GM19438 (cell line): ENCODE data around the gene EDARADD.

Experiments
- ATAC-seq: cut with Tn5 transposase; IDR thresholded peaks from one replicate; pipeline ENCODE4 v1.9.1; 2021; ENCODE audit warnings: low read depth; ENCODE audit not compliant: unreplicated experiment

Gene EDARADD

DNA sequence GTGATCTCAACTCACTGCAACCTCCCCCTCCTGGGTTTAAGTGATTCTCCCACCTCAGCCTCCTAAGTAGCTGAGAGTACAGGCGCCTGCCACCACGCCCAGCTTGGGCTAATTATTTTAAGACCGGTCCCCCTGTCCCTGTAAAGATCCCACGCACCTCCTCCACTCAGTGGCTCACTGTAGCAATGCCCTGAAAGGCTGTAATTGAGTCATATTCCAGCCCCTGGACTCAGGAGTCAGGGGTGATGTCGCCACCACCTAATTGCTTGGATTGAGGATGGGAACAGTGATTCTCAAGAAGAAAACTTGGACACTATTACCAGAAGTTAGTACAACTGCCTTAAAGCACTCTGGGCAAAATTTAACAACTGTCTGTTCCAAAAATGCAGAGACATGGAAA, 3.1 kb upstream of the EDARADD start:
- ATAC-seq, result no peak

DNA sequence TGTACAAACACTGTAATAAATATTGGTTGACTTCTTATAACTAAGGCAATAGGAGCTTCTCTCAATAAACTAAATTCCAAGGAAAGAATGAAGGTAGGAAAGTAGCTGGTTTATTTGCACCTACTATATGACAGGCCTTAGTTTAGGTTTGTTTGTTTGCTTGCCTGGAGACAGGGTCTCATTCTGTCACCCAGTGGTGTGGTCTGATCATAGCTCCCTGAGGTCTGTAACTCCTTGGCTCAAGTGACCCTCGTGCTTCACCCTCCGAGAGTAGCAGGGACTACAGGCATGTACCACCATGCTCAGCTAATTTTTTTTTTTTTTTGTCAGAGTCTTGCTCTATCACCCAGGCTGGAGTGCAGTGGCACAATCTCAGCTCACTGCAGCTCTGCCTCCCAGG, 1.9 kb upstream of the EDARADD start:
- no peak for ATAC-seq

DNA sequence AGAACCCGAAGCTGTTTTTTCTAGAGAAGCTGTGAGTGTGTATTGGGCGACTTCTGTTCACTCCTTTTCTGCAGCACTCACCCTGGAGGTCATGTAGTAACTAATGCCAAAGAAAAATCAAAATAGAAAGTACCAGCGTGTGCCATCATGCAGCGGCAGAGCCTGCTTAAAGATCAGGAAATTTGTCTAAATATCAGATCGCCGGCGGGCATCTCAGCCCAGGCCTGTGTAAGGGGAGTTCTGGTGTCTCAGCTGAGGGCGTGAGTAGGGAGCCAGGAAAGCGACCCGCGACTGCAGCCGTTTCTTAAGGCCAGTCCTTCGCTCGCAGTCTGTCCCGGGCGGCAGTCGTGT, 768 bp downstream of the EDARADD start:
- peak; percentile 45 for ATAC-seq

DNA sequence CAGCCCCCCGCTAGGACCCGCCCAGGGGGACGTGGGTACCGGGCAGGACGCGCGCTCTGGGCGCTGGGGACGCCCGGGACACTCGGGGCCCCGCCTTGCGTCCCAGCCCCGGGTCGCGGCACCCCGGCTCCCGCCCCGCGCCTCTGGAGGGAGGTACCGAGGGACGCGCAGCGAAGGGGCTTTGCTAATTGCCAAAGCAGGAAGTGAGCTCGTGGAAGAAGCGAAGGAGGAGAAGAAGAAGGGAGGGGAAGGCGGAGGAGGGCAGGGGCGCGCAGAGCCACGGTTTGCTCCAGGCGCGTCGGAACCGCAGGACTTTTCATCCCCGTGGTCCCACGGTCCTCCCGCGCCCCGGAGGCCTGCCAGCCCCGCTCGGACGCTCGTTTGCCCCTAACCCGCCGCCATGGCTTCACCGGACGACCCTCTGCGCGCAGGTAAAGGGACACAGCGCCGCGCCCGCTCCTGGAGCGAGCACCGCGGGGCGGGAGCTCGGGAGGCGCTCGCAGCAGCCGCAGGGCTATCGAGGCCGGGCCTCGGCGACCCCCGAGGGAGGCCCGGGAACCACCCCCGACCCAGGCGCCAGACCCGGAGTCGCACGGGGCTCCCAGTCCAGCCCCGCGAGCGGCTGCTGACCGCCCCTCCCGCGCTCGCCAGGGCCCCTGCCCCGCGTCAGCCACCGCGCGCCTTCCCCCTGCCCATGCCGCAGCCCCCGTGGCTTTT, 1.3 kb downstream of the EDARADD start:
- peak; percentile 85 for ATAC-seq

DNA sequence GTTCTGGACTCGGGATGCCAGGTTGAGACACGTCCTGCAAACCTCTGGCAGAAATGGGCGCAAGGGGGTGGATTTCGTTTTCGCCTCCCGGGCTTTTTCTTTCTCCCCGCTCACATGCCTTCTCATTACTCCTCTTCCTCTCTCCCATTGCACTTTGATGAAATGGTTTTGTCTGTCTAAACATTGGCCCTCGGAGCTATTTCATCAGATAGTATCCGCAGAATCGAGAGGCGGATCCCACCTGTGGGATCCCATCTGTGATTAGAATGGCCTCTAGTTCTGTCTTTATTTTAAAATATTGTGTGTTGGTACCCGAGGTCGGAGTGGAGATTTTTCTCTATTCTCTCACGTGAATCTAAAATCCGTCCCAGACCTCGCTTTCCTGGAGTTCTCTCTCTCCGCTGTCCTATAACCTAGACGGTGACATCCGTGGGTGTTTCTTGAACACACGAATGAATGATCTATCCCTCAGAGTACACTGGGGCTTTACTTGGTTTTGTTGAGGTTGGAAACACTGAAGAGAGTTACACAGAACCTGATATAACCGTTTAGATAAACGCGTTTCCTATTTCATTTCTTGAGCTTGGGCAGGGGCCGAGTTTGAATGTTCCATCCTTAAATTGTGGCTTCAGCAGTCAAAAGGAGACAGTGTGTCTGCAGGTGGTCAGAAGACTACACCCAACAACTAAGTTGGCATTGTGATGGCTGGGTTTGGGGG, 2.0 kb downstream of the EDARADD start:
- no peak for ATAC-seq

DNA sequence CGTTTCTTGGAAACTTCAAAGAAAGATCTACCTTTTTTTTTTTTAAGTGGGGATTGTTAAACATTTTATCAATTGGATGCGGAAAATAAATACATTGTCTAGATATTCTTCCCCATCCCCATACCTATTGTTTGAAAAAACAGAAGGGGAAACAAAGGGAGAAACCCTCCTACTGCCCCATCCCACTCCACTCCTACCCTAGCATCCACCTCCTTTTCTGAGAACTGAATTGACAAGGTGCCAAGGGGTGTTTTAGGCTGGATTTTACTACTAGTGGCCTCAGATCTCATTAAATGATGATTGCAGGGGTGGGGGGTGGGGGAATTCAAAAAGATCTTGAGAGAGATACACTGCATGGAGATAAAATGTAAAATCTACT, 2.6 kb downstream of the EDARADD start:
- no peak for ATAC-seq

DNA sequence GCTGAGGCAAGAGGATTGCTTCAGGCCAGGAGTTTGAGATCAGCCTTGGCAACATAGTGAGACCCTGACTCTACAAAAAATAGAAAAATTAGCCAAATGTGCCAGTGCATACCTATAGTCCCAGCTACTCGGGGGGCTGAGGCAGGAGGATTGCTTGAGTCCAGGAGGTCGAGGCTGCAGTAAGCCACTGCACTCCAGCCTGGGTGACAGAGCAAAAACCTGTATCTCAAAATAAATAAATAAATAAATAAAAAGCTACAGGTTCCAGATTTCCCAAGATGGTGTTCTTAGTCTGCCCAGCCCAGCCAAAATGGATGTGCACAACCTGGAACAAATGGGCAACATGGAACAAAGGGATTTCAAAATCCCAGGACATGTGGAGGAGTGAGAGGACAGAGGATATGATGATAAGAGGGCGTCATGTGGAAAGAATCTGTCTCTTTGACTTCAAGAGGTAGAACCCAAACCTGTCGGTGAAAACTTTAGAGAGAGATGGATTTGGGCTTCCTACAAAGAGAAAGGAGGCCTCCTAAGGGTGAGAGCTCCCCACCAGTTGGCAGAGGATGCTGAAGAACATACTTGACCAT, 3.2 kb downstream of the EDARADD start:
- no peak for ATAC-seq

DNA sequence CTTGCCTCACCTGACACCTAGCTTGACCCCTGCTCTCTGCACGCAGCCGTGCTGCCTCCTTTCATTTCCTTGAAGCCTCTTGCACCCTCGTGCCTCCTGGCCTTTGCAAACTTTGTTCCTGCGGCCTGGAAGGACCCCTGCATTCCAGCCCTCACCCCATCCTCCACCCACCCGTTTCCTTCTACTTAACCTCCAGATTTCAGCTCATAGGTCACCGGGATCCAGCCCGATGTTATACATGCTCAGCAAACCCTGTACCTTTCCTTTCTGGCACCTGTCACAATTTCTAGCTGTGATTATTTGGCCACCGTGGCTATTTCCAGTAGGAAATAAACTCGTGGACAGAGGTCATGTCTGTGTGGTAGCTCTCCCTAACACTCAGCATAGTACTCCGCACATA, 4.5 kb downstream of the EDARADD start:
- no peak for ATAC-seq

DNA sequence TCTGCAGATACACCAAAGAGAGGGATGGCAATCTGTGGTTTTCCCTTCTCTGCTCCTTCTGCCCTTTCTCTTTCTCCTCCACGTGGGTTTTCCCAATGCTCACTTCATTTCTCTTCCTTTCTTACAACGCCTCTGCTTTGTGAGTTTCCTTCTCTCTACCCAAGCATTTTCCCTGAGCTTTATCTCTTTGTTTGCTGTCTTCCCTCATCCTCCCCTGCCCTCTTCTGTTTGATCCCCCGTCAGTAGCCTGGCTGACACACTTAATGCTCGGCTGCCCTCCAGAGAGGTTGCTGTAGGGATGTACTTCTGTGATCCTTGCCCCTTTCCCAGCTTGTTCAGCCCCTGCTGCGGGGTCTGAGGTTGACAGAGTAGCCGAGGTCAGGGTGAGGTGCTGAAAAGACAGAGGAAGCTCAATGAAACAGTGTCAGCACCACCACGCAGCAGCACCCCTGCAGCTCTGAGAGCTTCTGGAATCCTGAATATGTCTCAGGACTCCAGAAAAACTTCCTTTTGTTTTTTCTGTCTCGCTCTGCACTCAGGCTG, 6.0 kb downstream of the EDARADD start:
- no peak for ATAC-seq

DNA sequence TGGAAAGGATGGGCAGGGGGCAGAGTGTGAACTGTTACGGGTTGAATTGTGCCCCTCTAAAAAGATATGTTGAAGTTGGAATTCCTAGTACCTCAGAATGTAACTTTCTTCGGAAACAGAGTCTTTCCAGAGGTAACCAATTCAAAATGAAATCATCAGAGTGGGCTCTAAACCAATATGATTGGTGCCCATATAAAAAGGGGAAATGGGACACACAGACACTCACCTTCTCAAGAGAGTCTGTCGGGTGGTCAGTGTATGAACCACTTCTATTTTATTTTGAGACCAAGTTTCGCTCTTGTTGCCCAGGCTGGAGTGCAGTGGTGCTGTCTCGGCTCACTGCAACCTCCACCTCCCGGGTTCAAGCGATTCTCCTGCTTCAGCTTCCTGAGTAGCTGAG, 7.6 kb downstream of the EDARADD start:
- no peak for ATAC-seq

DNA sequence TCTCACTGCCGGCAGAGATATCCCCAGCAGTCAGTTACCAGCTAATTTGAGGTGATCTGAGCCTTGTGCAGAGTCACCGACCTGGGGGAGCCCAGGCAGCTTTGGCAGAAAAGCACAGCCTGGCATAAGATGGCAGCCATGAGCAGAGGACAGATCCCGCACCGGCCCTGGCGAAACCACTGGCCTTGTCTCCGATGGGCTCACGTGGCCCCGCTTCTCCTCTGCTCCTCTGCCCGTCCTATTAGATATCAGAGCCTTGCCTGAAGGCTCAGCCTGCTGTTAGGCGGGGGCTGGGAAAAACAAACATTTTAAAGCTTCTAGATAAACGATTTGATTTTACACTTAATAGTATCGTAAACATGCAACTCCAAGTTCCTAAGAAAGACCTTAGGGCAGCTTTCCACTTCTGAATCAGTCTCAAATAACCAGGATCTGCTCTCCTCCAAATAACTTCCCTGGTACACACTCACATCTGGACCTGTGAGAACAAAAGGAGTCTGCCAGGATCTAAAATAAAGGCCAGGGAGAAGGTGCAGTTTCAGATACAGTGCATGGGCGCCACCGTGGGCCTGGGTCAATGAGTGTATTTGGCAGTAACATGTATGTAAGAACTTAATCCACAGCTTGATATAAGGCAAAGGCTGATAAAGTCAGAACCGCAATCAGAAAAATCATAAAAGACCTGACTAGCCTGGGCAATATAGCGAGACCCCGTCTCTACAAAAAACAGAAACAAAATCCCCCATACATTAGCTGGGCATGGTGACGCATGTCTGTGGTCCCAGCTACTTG, 10.0 kb downstream of the EDARADD start:
- ATAC-seq, result no peak

DNA sequence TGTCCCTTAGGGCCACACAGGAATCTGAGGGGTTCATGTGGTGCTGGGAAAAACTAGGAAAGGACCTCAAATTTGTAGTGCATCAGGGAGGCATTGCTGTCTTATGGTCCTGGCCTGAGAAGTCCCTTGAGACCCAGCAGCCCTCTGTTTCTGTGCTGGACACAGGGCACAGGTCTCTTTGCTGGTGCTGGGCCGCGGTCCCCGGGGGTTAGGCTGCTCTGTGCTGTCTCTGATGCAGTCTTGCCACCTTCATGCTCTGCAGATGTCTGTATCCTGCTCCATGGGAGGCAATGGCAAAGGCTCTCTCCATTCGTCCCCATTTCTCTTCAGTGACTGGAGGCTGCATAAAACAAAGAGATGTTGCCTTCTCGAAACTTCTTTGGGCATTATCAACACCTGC, 13.0 kb downstream of the EDARADD start:
- no peak for ATAC-seq

DNA sequence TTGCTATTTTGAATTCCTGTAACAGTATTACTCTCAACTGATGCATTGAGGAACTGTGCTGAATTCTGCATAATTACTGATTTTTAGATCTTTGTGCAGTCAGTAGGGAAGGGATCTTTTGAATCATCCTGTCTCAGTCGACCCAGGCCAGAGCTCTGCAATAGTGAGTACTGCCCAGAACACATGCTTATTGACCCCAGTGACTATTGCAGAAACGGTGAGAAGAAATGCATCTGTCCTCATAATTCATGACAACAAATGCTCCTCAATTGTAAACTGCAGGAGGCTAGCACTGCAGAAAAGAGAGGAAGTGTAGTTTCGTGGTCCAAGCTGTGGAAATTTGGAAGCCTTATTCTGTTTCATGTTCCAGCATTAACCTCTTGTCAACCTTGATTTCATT, 19.6 kb downstream of the EDARADD start:
- no peak for ATAC-seq

DNA sequence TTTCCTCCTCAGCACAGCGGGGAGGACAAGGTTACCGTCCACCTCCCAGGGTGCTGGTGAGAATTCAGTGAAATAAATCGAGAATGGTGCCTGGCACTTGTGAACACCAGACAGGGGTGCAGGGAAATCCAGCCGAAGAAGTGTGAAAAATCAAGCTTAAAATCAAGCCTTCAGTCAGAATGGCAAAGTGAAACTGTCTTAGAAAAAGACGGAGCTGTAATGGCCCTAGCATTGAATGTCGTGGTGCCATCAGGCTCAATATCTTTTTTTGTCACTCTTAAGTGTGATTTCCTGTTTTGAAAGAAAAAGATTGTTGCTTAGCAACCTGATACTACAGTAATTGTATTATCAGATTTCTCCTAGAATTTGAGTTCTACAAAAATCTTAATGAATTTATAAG, 22.1 kb downstream of the EDARADD start:
- ATAC-seq, result no peak

DNA sequence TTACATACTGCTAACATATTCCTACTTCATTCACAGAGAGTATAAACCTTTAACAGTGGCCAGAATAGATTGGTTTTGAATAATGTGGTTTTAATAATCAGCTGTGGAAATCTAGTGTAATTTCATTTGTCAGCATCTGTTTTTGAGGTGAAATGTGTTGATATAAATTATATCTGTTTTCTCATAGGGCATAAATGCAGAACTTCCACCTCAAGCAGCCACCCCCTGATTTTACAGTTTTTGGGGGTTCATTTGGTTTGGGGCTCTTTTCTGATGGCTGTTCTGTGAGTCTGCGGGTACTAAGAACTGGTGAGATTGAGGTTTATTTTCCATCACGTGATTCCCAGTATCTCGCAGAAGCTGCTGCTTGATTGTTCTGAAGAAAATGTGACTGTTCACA, 23.2 kb downstream of the EDARADD start:
- ATAC-seq, result no peak

DNA sequence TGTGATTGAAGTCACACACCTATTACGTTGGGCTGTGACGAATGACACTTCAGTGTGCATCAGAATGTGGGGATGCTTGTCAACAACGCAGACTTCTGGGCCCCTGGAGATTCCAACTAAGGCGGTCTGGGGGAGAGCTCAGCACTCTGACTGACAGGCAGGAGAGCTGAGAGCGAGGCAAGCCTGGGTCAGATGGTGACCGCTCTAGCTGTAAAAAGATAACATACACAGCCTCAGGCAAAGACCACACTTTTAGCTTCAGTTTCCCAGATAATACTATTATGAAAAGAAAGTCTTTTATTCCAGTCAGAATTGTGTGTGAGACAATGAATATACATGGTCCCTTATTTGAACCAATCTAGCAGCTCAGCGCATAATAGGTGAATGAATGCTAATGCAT, 25.4 kb downstream of the EDARADD start:
- ATAC-seq, result no peak

DNA sequence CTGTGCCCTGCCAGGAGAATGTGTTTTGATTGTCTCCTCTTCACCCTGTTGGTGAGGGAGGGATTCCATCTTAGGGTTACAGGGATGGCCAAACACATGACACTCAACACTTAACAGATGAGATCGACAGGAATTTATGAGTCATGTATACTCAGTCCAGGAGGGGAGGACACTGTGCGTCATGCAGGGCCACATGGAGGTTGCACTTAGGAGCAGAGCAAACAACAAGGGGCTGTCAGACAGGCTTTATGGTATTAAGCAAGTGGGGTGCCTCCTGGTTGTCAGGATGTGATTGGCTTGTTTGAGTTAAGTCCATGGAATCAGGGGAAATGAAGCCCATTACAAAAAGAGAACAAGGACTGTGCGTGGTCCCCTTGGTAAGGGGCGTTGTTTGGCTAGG, 26.9 kb downstream of the EDARADD start:
- ATAC-seq, result no peak

DNA sequence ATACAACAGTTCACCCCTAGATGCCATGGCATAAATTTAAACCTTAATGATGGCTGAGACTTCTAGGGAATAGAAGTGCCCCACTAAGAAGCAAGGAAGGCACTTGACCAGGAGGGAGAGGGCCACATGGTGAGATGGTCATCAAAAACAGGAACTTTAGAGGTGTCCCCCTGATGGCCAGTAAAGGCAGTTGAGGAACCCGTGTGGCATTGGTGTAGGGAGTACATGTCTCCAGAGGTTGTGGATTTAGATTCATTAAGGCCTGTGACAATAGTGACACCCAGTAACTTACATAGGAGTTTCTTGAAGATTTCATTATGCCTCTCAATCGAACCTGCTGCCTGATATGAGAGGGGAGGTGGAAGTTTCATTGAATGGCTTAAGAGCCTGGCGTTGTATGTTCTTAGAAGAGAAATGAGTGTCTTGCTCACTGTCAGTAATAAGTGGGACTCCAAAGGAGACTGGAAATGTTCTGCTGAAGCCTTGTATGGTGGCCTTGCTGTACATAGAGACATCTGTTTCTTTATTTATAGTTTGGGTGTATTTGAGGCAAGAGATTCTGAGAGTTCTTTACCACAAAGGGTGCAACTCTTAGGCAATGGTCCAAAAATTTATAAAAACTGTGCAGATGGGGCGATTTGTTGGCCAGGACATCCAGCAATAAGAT, 27.9 kb downstream of the EDARADD start:
- no peak for ATAC-seq

DNA sequence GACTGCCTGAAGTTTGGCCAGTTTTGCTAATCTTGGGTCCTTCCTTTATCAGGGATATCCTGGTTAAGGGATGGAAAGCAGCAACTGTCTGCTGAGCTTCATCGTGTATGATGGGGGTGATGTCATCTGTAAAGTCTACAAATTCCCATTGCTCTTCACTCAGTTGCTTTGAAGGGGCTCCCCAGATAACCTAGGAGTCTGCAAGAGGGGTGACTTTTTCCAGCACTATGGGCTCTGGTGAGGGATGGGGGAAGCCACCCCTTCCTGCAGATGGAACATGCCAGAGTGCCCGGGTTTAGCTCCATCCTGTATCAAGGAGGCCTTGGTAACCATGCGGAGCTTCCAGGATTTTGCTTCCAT, 28.4 kb downstream of the EDARADD start:
- ATAC-seq, result no peak

DNA sequence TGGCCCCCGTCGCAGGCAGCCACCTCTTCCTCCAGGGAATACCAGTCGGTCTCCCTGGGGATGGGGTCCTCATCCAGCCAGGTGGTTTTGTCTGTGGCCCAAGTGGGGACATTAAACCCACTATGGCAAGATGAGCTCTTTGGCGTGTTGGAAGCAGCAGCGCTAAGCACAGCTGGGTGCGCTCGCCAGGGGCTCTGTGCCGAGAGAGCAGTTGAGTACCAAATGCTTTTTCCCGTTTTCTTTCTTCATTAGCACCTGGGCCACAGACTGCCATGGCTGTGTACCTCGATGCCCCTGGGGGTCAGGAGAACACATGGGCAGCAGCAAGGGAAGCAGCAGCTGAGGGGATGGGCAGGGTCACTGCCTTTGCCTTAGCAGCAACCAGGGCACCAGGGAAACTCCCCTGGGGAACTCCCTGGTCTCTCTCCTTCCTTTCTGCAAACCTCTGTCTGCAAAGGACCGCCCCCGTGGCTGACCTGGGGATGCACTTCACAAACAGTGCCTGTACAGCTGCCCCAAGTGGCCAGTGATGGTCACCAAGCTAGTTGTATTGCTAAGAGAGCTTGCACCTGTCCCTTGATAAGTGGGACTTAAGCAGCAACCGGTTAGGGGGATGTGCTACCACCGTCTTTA, 31.1 kb downstream of the EDARADD start:
- peak; percentile 95 for ATAC-seq
